ENCODE measurements around the gene LRRC19. TPM values are rescaled to one million over a fixed set of nuclear protein-coding genes. Genes with fewer than 3 reads are reported as not detected.
A peak's percentile ranks its signal among the peaks of the same experiment; 100 is the strongest.

LRRC19 gene
- total RNA-seq, 1 experiment from 2014 or later, result not detected

DNA sequence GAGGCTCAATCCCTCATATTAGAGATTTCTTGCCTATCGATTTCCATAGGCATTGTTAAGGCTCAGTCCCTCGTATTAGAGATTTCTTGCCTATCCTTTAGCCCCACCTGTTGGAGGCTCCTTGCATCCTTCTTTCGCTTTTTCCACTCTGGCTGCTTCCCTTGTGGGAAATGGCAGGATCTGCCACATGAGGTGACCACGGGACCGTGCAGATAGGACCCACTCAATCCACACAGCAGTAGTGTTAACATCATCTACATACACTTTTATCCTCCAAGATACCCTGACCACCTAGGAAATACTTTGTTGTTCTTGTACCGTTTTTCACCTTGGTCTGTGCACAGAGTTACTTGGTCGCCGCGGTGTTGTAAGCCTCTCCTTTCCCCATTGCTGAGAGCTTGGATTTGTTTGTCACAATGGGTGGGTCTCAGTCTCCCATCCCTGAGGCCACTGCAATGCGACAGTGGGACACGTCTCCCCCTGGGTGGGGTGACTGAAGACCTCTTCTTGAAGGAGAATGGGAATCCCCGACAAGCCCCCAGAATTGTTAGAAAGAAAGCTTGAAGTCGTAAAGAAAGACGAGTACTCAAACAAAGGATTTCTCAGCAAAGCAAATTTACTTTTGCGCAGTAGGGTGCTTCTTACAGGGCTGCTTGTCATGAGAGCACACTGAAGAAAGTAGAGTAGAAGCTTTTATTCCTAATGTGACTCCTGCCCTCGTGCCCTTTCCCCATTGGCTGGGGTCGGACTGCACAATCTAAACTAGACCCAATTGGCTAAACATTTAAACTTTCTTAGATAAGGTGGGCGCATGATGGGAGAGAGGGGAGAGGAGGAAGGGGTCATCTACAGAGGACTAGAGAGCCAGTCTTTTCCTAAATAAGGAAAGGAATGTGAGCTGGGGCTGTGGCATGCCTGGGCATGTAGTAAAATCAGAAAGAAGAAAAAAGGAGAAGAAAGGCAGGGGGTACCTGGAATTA lies 29.5 kb downstream of the LRRC19 start:
- Histone ChIP-seq H3K27ac (ENCODE audit: low read length) (no peak overlapping the region), H3K4me1 (ENCODE audit: low read length) (0 out of 2 replicates have a peak, but pooled peaks cover 6% of the 10 kb centered on the region), H3K4me3 (ENCODE audit: low read length) (no peak overlapping the region), H3K79me2 (ENCODE audit: low read length) (peaks cover 70% of the 10 kb centered on the region), H3K27me3 (ENCODE audit: low read length) (no peaks in the 10 kb centered on the region), H3K9me2 (replicated peaks; ENCODE audit: insufficient read depth, low read length) (no peaks in the 10 kb centered on the region), H3K9ac (ENCODE audit: low read length) (no peak overlapping the region), H4K20me1 (ENCODE audit: insufficient read depth, low read depth, low read length) (no peaks in the 10 kb centered on the region), H3K4me2 (ENCODE audit: low read depth, low read length, poor library complexity, severe bottlenecking) (no peak overlapping the region), H3K36me3 (ENCODE audit: insufficient read depth, low read length) (no peaks in the 10 kb centered on the region; the same call in 1 of the 2 replicates), H2AFZ (ENCODE audit: low read length) (no peak overlapping the region), H3K9me3 (ENCODE audit: low read length) (no peaks in the 10 kb centered on the region)
- peak; percentile 63 for DNase-seq

DNA sequence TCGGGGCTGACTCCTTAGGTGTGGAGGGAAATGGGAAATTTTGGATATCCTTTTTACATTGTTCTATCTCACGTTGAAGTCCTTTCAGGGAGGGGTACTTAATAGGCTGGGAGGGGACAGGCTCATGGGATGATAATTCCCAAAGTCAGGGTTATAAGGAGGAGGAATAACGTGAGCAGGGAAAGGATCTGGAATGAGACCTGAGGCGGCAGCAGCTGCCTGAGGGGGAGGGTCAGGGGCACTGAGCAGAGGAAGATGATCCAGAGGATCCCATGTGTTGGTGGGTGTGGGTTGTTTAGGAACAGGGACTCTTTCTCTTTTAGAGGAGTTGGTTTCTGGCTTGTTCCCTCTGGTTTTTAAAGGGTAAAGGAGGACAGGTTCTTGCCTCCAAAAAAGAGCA lies 30.5 kb downstream of the LRRC19 start:
- no peak overlapping the region for H3K4me3 ChIP-seq (ENCODE audit: low read length)
- no peaks in the 10 kb centered on the region for H3K9me3 ChIP-seq (ENCODE audit: low read length)
- DNase-seq, result no peak
- H3K4me1 ChIP-seq (ENCODE audit: low read length), result 0 out of 2 replicates have a peak, but pooled peaks cover 3% of the 10 kb centered on the region
- H2AFZ ChIP-seq (ENCODE audit: low read length), result no peak overlapping the region
- no peak overlapping the region for H3K9ac ChIP-seq (ENCODE audit: low read length)
- peaks cover 78% of the 10 kb centered on the region for H3K79me2 ChIP-seq (ENCODE audit: low read length)
- no peaks in the 10 kb centered on the region for H4K20me1 ChIP-seq (ENCODE audit: insufficient read depth, low read depth, low read length)
- H3K27me3 ChIP-seq (ENCODE audit: low read length), result no peaks in the 10 kb centered on the region
- H3K27ac ChIP-seq (ENCODE audit: low read length), result no peak overlapping the region
- H3K4me2 ChIP-seq (ENCODE audit: low read depth, low read length, poor library complexity, severe bottlenecking), result no peak overlapping the region
- no peaks in the 10 kb centered on the region for H3K9me2 ChIP-seq (replicated peaks; ENCODE audit: insufficient read depth, low read length)
- H3K36me3 ChIP-seq (ENCODE audit: insufficient read depth, low read length), result peaks cover 7% of the 10 kb centered on the region; the same call in 1 of the 2 replicates

DNA sequence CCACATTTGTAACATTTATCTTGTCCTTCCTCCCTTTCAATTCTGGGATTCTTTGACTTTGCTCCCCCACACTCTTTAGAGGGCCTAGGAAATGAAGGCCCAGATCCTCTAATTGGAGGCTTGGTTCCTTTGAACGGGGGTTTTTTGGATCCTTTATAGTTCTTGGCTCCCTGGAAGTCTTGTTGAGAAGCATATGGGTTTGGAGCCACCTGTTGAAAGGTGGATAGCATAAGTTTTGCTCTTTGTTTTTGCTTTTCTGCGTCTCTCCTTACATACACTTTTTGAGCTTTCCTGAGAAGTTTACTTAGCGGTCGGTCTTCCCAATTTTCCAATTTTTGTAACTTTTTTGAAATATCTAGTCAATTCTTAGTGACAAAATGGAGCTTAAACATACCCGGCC lies 31.5 kb downstream of the LRRC19 start:
- Histone ChIP-seq H3K79me2 (ENCODE audit: low read length) (peaks cover 88% of the 10 kb centered on the region), H3K27ac (ENCODE audit: low read length) (no peak overlapping the region), H3K4me3 (ENCODE audit: low read length) (no peak overlapping the region), H4K20me1 (ENCODE audit: insufficient read depth, low read depth, low read length) (no peaks in the 10 kb centered on the region), H3K36me3 (ENCODE audit: insufficient read depth, low read length) (peaks cover 9% of the 10 kb centered on the region; the same call in 1 of the 2 replicates), H3K4me1 (ENCODE audit: low read length) (0 out of 2 replicates have a peak, but pooled peaks cover 3% of the 10 kb centered on the region), H3K9me3 (ENCODE audit: low read length) (no peaks in the 10 kb centered on the region), H2AFZ (ENCODE audit: low read length) (no peak overlapping the region), H3K4me2 (ENCODE audit: low read depth, low read length, poor library complexity, severe bottlenecking) (no peak overlapping the region), H3K9ac (ENCODE audit: low read length) (no peak overlapping the region), H3K9me2 (replicated peaks; ENCODE audit: insufficient read depth, low read length) (no peaks in the 10 kb centered on the region), H3K27me3 (ENCODE audit: low read length) (no peaks in the 10 kb centered on the region)
- no peak for DNase-seq

DNA sequence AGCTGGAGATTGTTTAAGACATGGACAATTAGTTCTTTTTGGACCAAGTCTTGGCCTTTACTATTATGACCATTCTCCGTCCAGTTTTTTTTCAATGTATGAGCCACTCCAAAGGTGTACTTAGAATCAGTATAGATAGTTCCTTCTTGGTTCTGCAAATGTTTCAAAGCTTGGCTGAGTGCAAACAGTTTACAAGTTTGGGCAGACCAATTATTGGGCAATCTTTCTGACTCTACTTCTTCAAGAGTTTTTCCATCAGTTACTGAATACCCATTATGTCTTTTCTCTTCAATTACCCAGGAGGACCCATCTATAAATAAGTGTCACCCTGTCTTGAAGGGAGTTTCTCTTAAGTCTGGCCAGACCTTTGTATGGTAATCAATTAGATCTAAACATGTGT lies 33.8 kb downstream of the LRRC19 start:
- no peak overlapping the region for H2AFZ ChIP-seq (ENCODE audit: low read length)
- no peaks in the 10 kb centered on the region for H4K20me1 ChIP-seq (ENCODE audit: insufficient read depth, low read depth, low read length)
- no peaks in the 10 kb centered on the region for H3K9me2 ChIP-seq (replicated peaks; ENCODE audit: insufficient read depth, low read length)
- no peak overlapping the region for H3K4me3 ChIP-seq (ENCODE audit: low read length)
- peaks cover 98% of the 10 kb centered on the region for H3K79me2 ChIP-seq (ENCODE audit: low read length)
- H3K4me1 ChIP-seq (ENCODE audit: low read length), result no peaks in the 10 kb centered on the region
- no peaks in the 10 kb centered on the region for H3K27me3 ChIP-seq (ENCODE audit: low read length)
- H3K36me3 ChIP-seq (ENCODE audit: insufficient read depth, low read length), result peaks cover 9% of the 10 kb centered on the region; the same call in 1 of the 2 replicates
- no peak for DNase-seq
- no peak overlapping the region for H3K9ac ChIP-seq (ENCODE audit: low read length)
- no peaks in the 10 kb centered on the region for H3K9me3 ChIP-seq (ENCODE audit: low read length)
- H3K27ac ChIP-seq (ENCODE audit: low read length), result no peak overlapping the region
- no peak overlapping the region for H3K4me2 ChIP-seq (ENCODE audit: low read depth, low read length, poor library complexity, severe bottlenecking)

DNA sequence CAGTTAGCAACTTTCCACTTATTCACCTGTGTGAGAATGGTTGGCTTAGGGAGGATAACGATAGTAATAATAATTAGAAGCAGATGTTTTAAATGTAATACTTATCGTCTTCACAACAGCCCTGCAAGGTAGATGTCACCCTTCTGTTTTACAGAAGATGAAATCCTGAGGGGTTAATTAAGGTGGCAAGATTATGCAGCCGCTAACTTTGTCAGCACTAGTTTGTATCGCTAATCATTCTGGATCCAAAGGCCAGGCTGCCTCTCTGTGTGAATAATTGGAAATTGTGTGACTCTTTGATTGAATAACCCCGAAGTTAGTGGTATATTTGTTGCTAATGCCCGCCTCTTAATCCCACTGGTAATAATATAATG lies 48.6 kb downstream of the LRRC19 start:
- Histone ChIP-seq H3K9me3 (ENCODE audit: low read length) (no peaks in the 10 kb centered on the region), H3K27me3 (ENCODE audit: low read length) (no peaks in the 10 kb centered on the region), H3K27ac (ENCODE audit: low read length) (peak overlapping the region; percentile 83), H3K9me2 (replicated peaks; ENCODE audit: insufficient read depth, low read length) (no peaks in the 10 kb centered on the region), H2AFZ (ENCODE audit: low read length) (no peak overlapping the region), H3K4me2 (ENCODE audit: low read depth, low read length, poor library complexity, severe bottlenecking) (peak overlapping the region; percentile 84), H3K79me2 (ENCODE audit: low read length) (peaks cover 51% of the 10 kb centered on the region), H3K36me3 (ENCODE audit: insufficient read depth, low read length) (no peaks in the 10 kb centered on the region), H3K4me1 (ENCODE audit: low read length) (peaks cover 33% of the 10 kb centered on the region), H3K4me3 (ENCODE audit: low read length) (peak overlapping the region; percentile 90), H4K20me1 (ENCODE audit: insufficient read depth, low read depth, low read length) (no peaks in the 10 kb centered on the region), H3K9ac (ENCODE audit: low read length) (peak overlapping the region; percentile 93)
- no peak for DNase-seq

DNA sequence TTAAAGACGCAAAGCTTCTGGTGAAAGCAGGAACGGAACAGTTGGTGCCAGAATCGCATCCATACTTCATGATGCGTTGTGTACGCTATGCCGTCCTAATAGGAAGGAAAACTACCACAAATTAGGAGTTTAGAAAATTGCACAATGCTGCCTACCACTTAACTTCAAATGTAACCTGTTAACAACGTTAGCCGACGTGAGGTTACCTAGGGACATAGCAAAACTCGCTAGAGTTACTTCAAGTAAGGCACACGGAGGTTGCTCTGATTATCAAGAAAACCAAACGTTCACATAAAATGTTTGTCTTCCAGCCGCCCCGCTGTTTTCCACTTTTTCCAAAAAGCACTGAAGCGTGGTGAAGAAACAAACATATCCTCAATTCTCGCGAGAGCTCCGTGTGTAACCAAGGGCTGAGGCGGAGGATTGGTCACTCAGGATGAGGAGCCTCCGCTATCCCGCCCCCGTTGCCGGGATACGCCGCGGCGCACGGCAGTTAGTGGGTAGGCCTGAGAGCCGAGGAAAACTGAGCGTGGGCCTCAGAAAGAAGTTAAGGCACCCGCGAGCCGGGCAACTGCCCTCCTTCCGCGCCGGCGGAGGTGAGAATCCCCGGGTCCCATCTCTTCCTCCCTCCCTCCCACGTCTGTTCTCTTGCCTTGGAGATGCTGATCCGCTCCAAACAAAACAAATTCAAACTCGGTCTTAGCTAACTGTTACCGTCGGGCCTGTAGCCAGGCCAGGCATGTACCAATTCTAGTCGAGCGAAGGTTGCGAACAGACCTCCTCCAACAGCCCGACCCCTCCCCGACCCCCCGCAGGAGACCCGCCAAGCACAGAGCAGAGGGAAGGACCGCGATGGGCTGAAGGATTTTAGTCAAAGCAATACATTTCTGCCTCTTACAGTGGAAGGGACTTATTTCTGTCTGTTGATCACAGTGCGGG lies 49.3 kb downstream of the LRRC19 start, which contains the start of gene IFT74:
TSS of gene IFT74 (plus strand) at position 492 of the 939 bp plus-strand sequence. CDS start 5,556 bp downstream, outside the sequence.
- Histone ChIP-seq H3K27ac (ENCODE audit: low read length) (peak within 1 kb of the TSS; percentile 83), H3K4me1 (ENCODE audit: low read length) (peaks cover 33% of the 10 kb centered on the region), H3K9ac (ENCODE audit: low read length) (peak within 1 kb of the TSS; percentile 93), H3K9me2 (replicated peaks; ENCODE audit: insufficient read depth, low read length) (no peaks in the 10 kb centered on the region), H4K20me1 (ENCODE audit: insufficient read depth, low read depth, low read length) (no peaks in the 10 kb centered on the region), H3K79me2 (ENCODE audit: low read length) (peaks cover 44% of the 10 kb centered on the region), H3K4me3 (ENCODE audit: low read length) (peak within 1 kb of the TSS; percentile 90), H3K9me3 (ENCODE audit: low read length) (no peaks in the 10 kb centered on the region), H3K36me3 (ENCODE audit: insufficient read depth, low read length) (no peaks in the 10 kb centered on the region), H2AFZ (ENCODE audit: low read length) (peak within 1 kb of the TSS; percentile 71), H3K27me3 (ENCODE audit: low read length) (no peaks in the 10 kb centered on the region), H3K4me2 (ENCODE audit: low read depth, low read length, poor library complexity, severe bottlenecking) (peak within 1 kb of the TSS; percentile 84)
- peak; percentile 99 for DNase-seq

DNA sequence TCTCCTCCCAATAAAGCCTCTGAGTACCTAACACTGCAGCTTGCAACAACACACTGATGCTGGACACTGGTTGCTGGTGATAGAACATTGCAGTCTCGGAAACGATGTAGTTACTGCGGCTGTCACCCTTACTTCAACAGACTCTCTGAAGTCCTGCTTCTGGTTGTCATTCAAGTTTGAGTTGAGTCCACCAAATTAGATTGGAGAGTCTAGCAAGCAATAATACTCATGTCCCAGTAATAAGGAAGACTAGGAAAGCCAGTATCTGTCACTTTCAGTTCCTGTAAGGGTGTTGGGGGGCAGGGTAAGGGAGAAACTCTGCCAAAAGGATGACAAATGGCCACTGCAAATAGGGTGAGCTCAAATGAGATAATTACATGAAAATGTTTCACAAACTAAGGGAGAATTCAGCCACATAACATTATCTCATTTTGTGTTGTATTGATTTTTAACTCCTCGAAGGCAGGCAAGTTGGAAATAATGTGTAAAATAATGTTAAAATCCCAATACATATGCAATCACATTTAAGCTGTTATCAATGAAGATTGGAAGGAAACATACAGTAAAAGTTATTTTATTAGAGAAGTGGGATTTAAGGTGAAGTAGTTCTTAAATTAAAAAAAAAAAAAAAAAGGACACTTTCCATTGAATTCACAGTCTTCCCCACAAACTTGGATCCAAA lies 50.1 kb downstream of the LRRC19 start:
- H3K27me3 ChIP-seq (ENCODE audit: low read length), result no peaks in the 10 kb centered on the region
- peak overlapping the region; percentile 93 for H3K9ac ChIP-seq (ENCODE audit: low read length)
- peak overlapping the region; percentile 90 for H3K4me3 ChIP-seq (ENCODE audit: low read length)
- H4K20me1 ChIP-seq (ENCODE audit: insufficient read depth, low read depth, low read length), result no peaks in the 10 kb centered on the region
- peak overlapping the region; percentile 71 for H2AFZ ChIP-seq (ENCODE audit: low read length)
- peak overlapping the region; percentile 84 for H3K4me2 ChIP-seq (ENCODE audit: low read depth, low read length, poor library complexity, severe bottlenecking)
- no peaks in the 10 kb centered on the region for H3K9me2 ChIP-seq (replicated peaks; ENCODE audit: insufficient read depth, low read length)
- peaks cover 33% of the 10 kb centered on the region for H3K4me1 ChIP-seq (ENCODE audit: low read length)
- H3K79me2 ChIP-seq (ENCODE audit: low read length), result peaks cover 40% of the 10 kb centered on the region
- DNase-seq, result peak; percentile 79
- H3K36me3 ChIP-seq (ENCODE audit: insufficient read depth, low read length), result no peaks in the 10 kb centered on the region
- no peaks in the 10 kb centered on the region for H3K9me3 ChIP-seq (ENCODE audit: low read length)
- H3K27ac ChIP-seq (ENCODE audit: low read length), result peak overlapping the region; percentile 83

All from Karpas-422 (cell line).